Smooth muscle cell (in vitro differentiated cells): ENCODE results near the gene ASB4. TPM values are rescaled to one million over a fixed set of nuclear protein-coding genes. Genes with fewer than 3 reads are reported as not detected.

ENCODE experiments used
- DNase-seq: peaks from one replicate; lab custom pipeline; 2025; ENCODE audit not compliant: unreplicated experiment; lab: John Stamatoyannopoulos, UW
- H2AFZ ChIP-seq: fragments of 200-600 bp; sonication (generic); 2 replicates; pipeline ENCODE4 v1.6.0; 2016; ENCODE audit warnings: antibody characterized with exemption, low read depth, mild to moderate bottlenecking
- H3F3A ChIP-seq: fragments of 200-600 bp; sonication (generic); 2 replicates; pipeline ENCODE4 v1.6.0; 2017; ENCODE audit warnings: antibody characterized with exemption, low read depth
- H3K27ac ChIP-seq: fragments of 200-600 bp; sonication (generic); 2 replicates; pipeline ENCODE4 v1.5.1; 2016; ENCODE audit warnings: low read depth, mild to moderate bottlenecking
- H3K27me3 ChIP-seq: fragments of 200-600 bp; sonication (generic); 2 replicates; pipeline ENCODE4 v1.6.1; 2016; ENCODE audit warnings: low read depth, mild to moderate bottlenecking
- H3K36me3 ChIP-seq: fragments of 200-600 bp; sonication (generic); 2 replicates; pipeline ENCODE4 v1.5.1; 2016; ENCODE audit warnings: low read depth
- H3K4me1 ChIP-seq: fragments of 200-600 bp; sonication (generic); 2 replicates; pipeline ENCODE4 v1.5.1; 2016; ENCODE audit warnings: low read depth
- H3K4me2 ChIP-seq: fragments of 200-600 bp; sonication (generic); 2 replicates; pipeline ENCODE4 v1.6.0; 2016; ENCODE audit warnings: mild to moderate bottlenecking
- H3K4me3 ChIP-seq: fragments of 200-600 bp; sonication (generic); 2 replicates; pipeline ENCODE4 v1.5.1; 2016; ENCODE audit warnings: mild to moderate bottlenecking
- H3K79me2 ChIP-seq: fragments of 200-600 bp; sonication (generic); 2 replicates; pipeline ENCODE4 v1.6.0; 2016; ENCODE audit warnings: low read depth, mild to moderate bottlenecking
- H3K9ac ChIP-seq: fragments of 200-600 bp; sonication (generic); 2 replicates; pipeline ENCODE4 v1.6.0; 2016; ENCODE audit warnings: low read depth
- H3K9me3 ChIP-seq: fragments of 200-600 bp; sonication (generic); replicated peaks from 2 replicates; pipeline ENCODE4 v1.5.1; 2016; ENCODE audit warnings: low read depth
- H4K20me1 ChIP-seq: fragments of 200-600 bp; sonication (generic); 2 replicates; pipeline ENCODE4 v1.6.0; 2016; ENCODE audit warnings: low read depth
- CTCF ChIP-seq: fragments of 200-600 bp; sonication (generic); IDR thresholded peaks from 2 replicates; pipeline ENCODE4 v1.5.1; 2017; ENCODE audit warnings: borderline replicate concordance, mild to moderate bottlenecking, antibody characterized with exemption; ENCODE audit not compliant: insufficient read depth, poor library complexity, severe bottlenecking
- WGBS: methylation state at CpG from one replicate; pipeline ENCODE4 v1.1.7; 2016; ENCODE audit warnings: low lambda C conversion rate; 5-methylcytosine and 5-hydroxymethylcytosine counted together
- polyA plus RNA-seq: library from polyadenylated mRNA; unstranded; fragments of >200 nt; fragmentation: Nextera tagmentation; extraction: Ambion mirVana; gene quantifications from 2 replicates; pipeline ENCODE4 v1.2.1, GENCODE V29; 2016
- total RNA-seq: library from RNA; depleted of rRNA; stranded (reverse); fragments of >200 nt; gene quantifications from 2 replicates; pipeline ENCODE4 v1.2.3, GENCODE V29; 2014

ASB4 gene
- total and polyA plus RNA-seq, 2 experiments from 2014 or later = not detected

DNA sequence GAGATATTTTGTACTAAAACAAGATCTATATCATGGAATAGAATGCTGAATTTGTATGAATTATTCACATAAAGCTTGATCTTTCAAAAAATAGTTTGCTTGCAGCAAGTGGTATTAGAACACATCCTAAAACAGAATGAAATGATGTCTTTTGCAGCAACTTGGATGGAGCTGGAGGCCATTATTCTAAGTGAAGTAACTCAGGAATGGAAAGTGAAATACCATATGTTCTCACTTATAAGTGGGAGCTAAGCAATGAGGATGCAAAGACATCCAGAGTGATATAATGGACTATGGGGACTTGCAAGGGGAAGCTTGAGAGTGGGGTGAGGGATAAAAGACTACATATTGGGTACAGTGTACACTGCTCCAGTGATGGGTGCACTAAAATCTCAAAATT is 53.7 kb downstream of the ASB4 start:
- no peak overlapping the region for H3K27ac ChIP-seq
- no peaks in the 10 kb centered on the region for H3K36me3 ChIP-seq
- no peaks in the 10 kb centered on the region for H3K79me2 ChIP-seq
- H3F3A ChIP-seq = no peaks in the 10 kb centered on the region
- H3K4me3 ChIP-seq = no peak overlapping the region
- no peak for TF ChIP-seq CTCF
- H2AFZ ChIP-seq = no peak overlapping the region
- peaks cover 37% of the 10 kb centered on the region for H3K27me3 ChIP-seq
- no peaks in the 10 kb centered on the region for H3K4me1 ChIP-seq
- no peaks in the 10 kb centered on the region for H3K9me3 ChIP-seq
- no peak overlapping the region for H3K4me2 ChIP-seq
- DNase-seq = no peak
- no peaks in the 10 kb centered on the region for H4K20me1 ChIP-seq
- no peak overlapping the region for H3K9ac ChIP-seq

DNA sequence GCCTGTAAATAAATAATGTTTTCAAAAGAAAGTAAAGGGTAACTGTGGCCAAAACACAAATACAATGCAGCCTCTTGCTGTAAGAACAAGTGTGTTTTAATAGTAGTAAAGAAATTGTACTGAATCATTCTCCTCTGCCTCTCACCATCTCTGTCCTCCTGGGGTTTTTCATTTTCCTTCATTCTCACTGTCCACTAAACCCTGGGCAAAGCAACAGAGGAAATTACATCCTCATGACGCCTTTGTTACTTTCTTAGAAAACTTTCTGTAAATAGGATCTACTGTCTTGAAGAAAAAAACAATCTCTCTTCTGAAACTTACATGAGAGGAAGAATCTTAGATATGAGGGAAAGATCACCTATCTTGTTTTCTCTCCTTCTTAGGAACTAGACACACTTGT is 54.6 kb downstream of the ASB4 start:
- no peak overlapping the region for H3K9ac ChIP-seq
- H3K79me2 ChIP-seq = no peaks in the 10 kb centered on the region
- H4K20me1 ChIP-seq = no peaks in the 10 kb centered on the region
- no peaks in the 10 kb centered on the region for H3K9me3 ChIP-seq
- H3K27me3 ChIP-seq = peaks cover 31% of the 10 kb centered on the region
- no peak overlapping the region for H2AFZ ChIP-seq
- no peak for TF ChIP-seq CTCF
- H3K36me3 ChIP-seq = no peaks in the 10 kb centered on the region
- H3K4me3 ChIP-seq = no peak overlapping the region
- whole genome bisulfite sequencing = 81% methylated on average over 1 of the region's 1 CpG
- no peaks in the 10 kb centered on the region for H3K4me1 ChIP-seq
- no peak overlapping the region for H3K27ac ChIP-seq
- no peaks in the 10 kb centered on the region for H3F3A ChIP-seq
- no peak overlapping the region for H3K4me2 ChIP-seq
- DNase-seq = no peak

- Histone ChIP-seq H3K79me2 (no peaks in the 10 kb centered on the region), H3K27ac (no peak overlapping the region), H3K9ac (no peak overlapping the region), H3K4me1 (no peaks in the 10 kb centered on the region), H4K20me1 (no peaks in the 10 kb centered on the region), H3K4me2 (no peak overlapping the region), H3K9me3 (no peaks in the 10 kb centered on the region), H3K27me3 (peaks cover 17% of the 10 kb centered on the region), H3F3A (no peaks in the 10 kb centered on the region), H3K4me3 (no peak overlapping the region), H3K36me3 (no peaks in the 10 kb centered on the region), H2AFZ (no peak overlapping the region)
- TF ChIP-seq CTCF = no peak
- WGBS = 95% methylated on average over 6 of the region's 6 CpGs
- no peak for DNase-seq
These were observed 57.6 kb downstream of the ASB4 start for GRCh38 chr7:95543312-95543711.

GRCh38 chr7:95544171-95544570 is 58.4 kb downstream of the ASB4 start:
- Histone ChIP-seq H2AFZ (no peak overlapping the region), H3K9me3 (no peaks in the 10 kb centered on the region), H3K9ac (no peak overlapping the region), H3K79me2 (no peaks in the 10 kb centered on the region), H3K27ac (no peak overlapping the region), H3F3A (no peaks in the 10 kb centered on the region), H3K4me2 (no peak overlapping the region), H3K27me3 (peaks cover 10% of the 10 kb centered on the region), H3K4me1 (no peaks in the 10 kb centered on the region), H3K4me3 (no peak overlapping the region), H3K36me3 (no peaks in the 10 kb centered on the region), H4K20me1 (no peaks in the 10 kb centered on the region)
- DNase-seq = no peak
- WGBS = 72% methylated on average over 1 of the region's 1 CpG
- TF ChIP-seq CTCF = no peak
